Loucy (cell line): ENCODE measurements around the gene RELL1.

ENCODE experiments used
- H2AFZ ChIP-seq: fragments of 200-600 bp; sonication (generic); 2 replicates; pipeline ENCODE4 v1.6.0; 2016; ENCODE audit warnings: antibody characterized with exemption, mild to moderate bottlenecking, low read length, moderate library complexity
- H3F3A ChIP-seq: fragments of 200-600 bp; 2 replicates; pipeline ENCODE4 v1.6.0; 2016; ENCODE audit warnings: antibody characterized with exemption, low read depth, mild to moderate bottlenecking
- H3K27me3 ChIP-seq: fragments of 200-600 bp; sonication (generic); 2 replicates; pipeline ENCODE4 v1.6.1; 2014; ENCODE audit warnings: low read length, mild to moderate bottlenecking; ENCODE audit not compliant: insufficient read depth, poor library complexity, severe bottlenecking
- H3K36me3 ChIP-seq: fragments of 200-600 bp; sonication (generic); 2 replicates; pipeline ENCODE4 v1.6.1; 2016; ENCODE audit warnings: low read length; ENCODE audit not compliant: insufficient read depth
- H3K4me1 ChIP-seq: fragments of 200-600 bp; sonication (generic); 2 replicates; pipeline ENCODE4 v1.5.1; 2014; ENCODE audit warnings: low read length, mild to moderate bottlenecking; ENCODE audit not compliant: insufficient read depth, poor library complexity, severe bottlenecking
- H3K4me2 ChIP-seq: fragments of 200-600 bp; sonication (generic); 2 replicates; pipeline ENCODE4 v1.6.0; 2014; ENCODE audit warnings: antibody characterized with exemption, low read length, low read depth, mild to moderate bottlenecking; ENCODE audit not compliant: poor library complexity, severe bottlenecking
- H3K4me3 ChIP-seq: fragments of 200-600 bp; sonication (generic); 2 replicates; pipeline ENCODE4 v1.5.1; 2014; ENCODE audit warnings: low read length, mild to moderate bottlenecking, mixed read lengths; ENCODE audit not compliant: poor library complexity, severe bottlenecking
- H3K79me2 ChIP-seq: fragments of 200-600 bp; sonication (generic); 2 replicates; pipeline ENCODE4 v1.6.1; 2014; ENCODE audit warnings: low read length; ENCODE audit not compliant: insufficient read depth
- H3K9ac ChIP-seq: fragments of 200-600 bp; sonication (generic); 2 replicates; pipeline ENCODE4 v1.6.0; 2014; ENCODE audit warnings: mild to moderate bottlenecking, low read depth, low read length, moderate library complexity; ENCODE audit not compliant: poor library complexity, severe bottlenecking
- H3K9me2 ChIP-seq: fragments of 200-600 bp; sonication (generic); replicated peaks from 2 replicates; pipeline ENCODE4 v1.6.1; 2016; ENCODE audit warnings: low read depth, low read length, mixed read lengths
- H3K9me3 ChIP-seq: fragments of 200-600 bp; sonication (generic); 2 replicates; pipeline ENCODE4 v1.6.1; 2014; ENCODE audit warnings: mild to moderate bottlenecking, antibody characterized with exemption, low read length, low read depth; ENCODE audit not compliant: insufficient read depth
- H4K20me1 ChIP-seq: fragments of 200-600 bp; sonication (generic); 2 replicates; pipeline ENCODE4 v1.6.0; 2014; ENCODE audit warnings: antibody characterized with exemption, low read length, mild to moderate bottlenecking; ENCODE audit not compliant: insufficient read depth, poor library complexity, severe bottlenecking
- EZH2phosphoT487 ChIP-seq: fragments of 200-600 bp; IDR thresholded peaks from 2 replicates; pipeline ENCODE4 v1.6.1; 2018; ENCODE audit warnings: antibody characterized with exemption, mild to moderate bottlenecking, moderate library complexity, borderline replicate concordance
- TF ChIP-seq, protein P1 (sequence below): fragments of 200-600 bp; sonication (generic); conservative IDR thresholded peaks from 2 replicates; pipeline ENCODE4 v1.5.1; 2014; ENCODE audit warnings: mild to moderate bottlenecking, antibody characterized with exemption, low read length

RELL1 gene

GRCh38 chr4:37635155-37635554 lies 51.0 kb downstream of the RELL1 start:
- no peaks in the 10 kb centered on the region for H3K79me2 ChIP-seq
- no peaks in the 10 kb centered on the region for H3K4me1 ChIP-seq
- no peak for TF ChIP-seq EZH2phosphoT487
- TF ChIP-seq, protein P1, sequence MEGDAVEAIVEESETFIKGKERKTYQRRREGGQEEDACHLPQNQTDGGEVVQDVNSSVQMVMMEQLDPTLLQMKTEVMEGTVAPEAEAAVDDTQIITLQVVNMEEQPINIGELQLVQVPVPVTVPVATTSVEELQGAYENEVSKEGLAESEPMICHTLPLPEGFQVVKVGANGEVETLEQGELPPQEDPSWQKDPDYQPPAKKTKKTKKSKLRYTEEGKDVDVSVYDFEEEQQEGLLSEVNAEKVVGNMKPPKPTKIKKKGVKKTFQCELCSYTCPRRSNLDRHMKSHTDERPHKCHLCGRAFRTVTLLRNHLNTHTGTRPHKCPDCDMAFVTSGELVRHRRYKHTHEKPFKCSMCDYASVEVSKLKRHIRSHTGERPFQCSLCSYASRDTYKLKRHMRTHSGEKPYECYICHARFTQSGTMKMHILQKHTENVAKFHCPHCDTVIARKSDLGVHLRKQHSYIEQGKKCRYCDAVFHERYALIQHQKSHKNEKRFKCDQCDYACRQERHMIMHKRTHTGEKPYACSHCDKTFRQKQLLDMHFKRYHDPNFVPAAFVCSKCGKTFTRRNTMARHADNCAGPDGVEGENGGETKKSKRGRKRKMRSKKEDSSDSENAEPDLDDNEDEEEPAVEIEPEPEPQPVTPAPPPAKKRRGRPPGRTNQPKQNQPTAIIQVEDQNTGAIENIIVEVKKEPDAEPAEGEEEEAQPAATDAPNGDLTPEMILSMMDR = no peak
- no peak overlapping the region for H2AFZ ChIP-seq
- H3K9ac ChIP-seq = no peak overlapping the region
- H3K9me3 ChIP-seq = no peaks in the 10 kb centered on the region
- H3K36me3 ChIP-seq = peaks cover 14% of the 10 kb centered on the region; the same call in 1 of the 2 replicates
- H3F3A ChIP-seq = no peaks in the 10 kb centered on the region
- H3K27me3 ChIP-seq = no peaks in the 10 kb centered on the region
- H3K4me3 ChIP-seq = no peak overlapping the region
- no peaks in the 10 kb centered on the region for H3K9me2 ChIP-seq
- no peak overlapping the region for H3K4me2 ChIP-seq
- H4K20me1 ChIP-seq = no peaks in the 10 kb centered on the region

DNA sequence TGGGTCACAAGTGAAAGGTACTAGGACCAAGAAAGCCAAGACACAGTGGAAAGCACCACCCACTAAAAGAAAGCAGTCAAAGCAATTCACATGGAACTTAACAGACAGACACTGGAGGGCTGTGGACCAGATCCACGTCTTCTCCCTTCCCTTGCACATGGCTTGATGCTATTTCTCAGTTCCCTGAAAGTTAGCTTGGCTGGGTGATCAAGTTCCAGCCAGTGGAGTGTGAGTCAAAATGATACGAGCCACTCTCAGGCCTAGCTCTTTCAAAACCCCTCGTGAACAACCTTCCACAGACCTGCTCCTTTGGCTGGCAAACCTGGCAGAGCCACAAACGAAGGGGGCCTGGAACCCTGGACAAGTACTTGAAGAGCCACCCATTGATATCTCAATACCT lies 52.0 kb downstream of the RELL1 start:
- no peaks in the 10 kb centered on the region for H3F3A ChIP-seq
- H3K27me3 ChIP-seq = no peaks in the 10 kb centered on the region
- H3K4me3 ChIP-seq = no peak overlapping the region
- H3K79me2 ChIP-seq = no peaks in the 10 kb centered on the region
- H3K36me3 ChIP-seq = peaks cover 18% of the 10 kb centered on the region; the same call in 1 of the 2 replicates
- H3K9me2 ChIP-seq = no peaks in the 10 kb centered on the region
- no peaks in the 10 kb centered on the region for H4K20me1 ChIP-seq
- H3K9me3 ChIP-seq = no peaks in the 10 kb centered on the region
- H3K4me1 ChIP-seq = no peaks in the 10 kb centered on the region
- no peak overlapping the region for H3K9ac ChIP-seq
- no peak for TF ChIP-seq EZH2phosphoT487
- TF ChIP-seq, protein P1 = no peak
- H3K4me2 ChIP-seq = no peak overlapping the region
- no peak overlapping the region for H2AFZ ChIP-seq

- H3K4me1 ChIP-seq = no peaks in the 10 kb centered on the region
- no peak overlapping the region for H2AFZ ChIP-seq
- no peaks in the 10 kb centered on the region for H3K9me3 ChIP-seq
- no peaks in the 10 kb centered on the region for H3K27me3 ChIP-seq
- no peaks in the 10 kb centered on the region for H3F3A ChIP-seq
- TF ChIP-seq EZH2phosphoT487 = no peak
- TF ChIP-seq, protein P1 = no peak
- no peak overlapping the region for H3K4me3 ChIP-seq
- no peaks in the 10 kb centered on the region for H3K9me2 ChIP-seq
- no peak overlapping the region for H3K4me2 ChIP-seq
- peaks cover 18% of the 10 kb centered on the region; the same call in 1 of the 2 replicates for H3K36me3 ChIP-seq
- no peaks in the 10 kb centered on the region for H3K79me2 ChIP-seq
- H4K20me1 ChIP-seq = no peaks in the 10 kb centered on the region
- H3K9ac ChIP-seq = no peak overlapping the region
Observed at GRCh38 chr4:37632836-37633235, 53.3 kb downstream of the RELL1 start.
